Endothelial cell of hepatic sinusoid (primary cell): ENCODE results near the gene UBC.

Source experiments
- in situ Hi-C: cut with HindIII; loops from 2 replicates; pipeline ENCODE4 v1.10.0; 2017; ENCODE audit warnings: low sequenced_read_pairs

Gene UBC

DNA sequence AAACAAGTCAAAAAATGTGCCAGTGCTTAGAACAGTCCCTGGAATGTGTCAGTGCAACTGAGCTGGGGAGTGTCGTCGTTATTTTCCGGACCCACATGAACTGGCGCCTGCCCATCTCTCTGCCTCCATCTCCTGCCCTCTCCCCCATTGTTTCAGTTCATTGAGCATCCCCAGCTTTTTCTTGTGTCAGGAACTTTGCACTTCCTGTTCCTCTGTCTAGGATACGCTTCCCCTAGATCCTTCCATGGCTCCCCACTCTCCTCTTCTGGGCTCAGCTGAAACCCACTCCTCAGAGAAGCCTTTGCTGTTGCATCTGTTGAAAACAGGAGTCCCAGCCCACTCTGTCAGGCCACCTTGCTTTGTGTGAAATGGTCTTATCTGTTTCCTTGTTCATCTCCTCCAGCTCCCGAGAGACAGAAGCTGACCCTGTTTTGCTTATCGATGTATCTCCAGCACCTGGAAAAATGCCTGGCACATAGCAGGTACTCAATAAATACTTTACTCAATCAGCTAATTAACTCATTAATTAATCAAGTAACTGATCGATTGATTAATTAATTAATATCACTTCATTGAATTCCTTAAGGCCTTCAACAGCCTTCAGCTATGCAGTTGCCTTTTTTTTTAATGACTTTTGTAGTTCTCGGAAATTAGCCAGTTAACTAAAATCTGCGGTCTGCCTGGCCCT is 48.1 kb downstream of the UBC start:
- in situ Hi-C loops = loop anchor here (5.0 kb wide), 1 partner anchor 79 kb away; no protein-coding TSS in a partner anchor

GRCh38 chr12:124865728-124866127 is 48.7 kb downstream of the UBC start:
- in situ Hi-C loops = loop anchor here (5.0 kb wide), 1 partner anchor 78 kb away; no protein-coding TSS in a partner anchor

DNA sequence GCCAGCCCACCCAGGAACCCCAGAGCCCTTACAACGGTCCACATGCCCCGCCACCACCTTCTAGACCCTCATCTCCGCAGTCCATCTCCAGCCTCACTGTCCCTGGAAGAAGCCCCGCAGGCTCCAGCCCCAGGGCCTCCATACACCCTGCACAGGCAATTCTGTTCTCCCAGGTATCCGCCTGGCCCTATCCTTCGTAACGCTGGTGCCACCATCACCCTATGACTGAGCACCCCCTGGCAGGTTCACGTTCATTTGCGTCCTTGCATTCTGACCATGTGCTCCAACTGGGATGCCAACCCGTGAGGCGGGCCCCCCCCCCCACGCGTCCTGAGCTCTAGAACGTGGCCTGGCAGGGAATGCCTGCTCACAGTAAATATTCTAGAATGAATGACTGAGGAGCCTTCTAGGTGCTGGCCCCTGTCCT is 50.1 kb downstream of the UBC start:
- in situ Hi-C loops = no loop called here

DNA sequence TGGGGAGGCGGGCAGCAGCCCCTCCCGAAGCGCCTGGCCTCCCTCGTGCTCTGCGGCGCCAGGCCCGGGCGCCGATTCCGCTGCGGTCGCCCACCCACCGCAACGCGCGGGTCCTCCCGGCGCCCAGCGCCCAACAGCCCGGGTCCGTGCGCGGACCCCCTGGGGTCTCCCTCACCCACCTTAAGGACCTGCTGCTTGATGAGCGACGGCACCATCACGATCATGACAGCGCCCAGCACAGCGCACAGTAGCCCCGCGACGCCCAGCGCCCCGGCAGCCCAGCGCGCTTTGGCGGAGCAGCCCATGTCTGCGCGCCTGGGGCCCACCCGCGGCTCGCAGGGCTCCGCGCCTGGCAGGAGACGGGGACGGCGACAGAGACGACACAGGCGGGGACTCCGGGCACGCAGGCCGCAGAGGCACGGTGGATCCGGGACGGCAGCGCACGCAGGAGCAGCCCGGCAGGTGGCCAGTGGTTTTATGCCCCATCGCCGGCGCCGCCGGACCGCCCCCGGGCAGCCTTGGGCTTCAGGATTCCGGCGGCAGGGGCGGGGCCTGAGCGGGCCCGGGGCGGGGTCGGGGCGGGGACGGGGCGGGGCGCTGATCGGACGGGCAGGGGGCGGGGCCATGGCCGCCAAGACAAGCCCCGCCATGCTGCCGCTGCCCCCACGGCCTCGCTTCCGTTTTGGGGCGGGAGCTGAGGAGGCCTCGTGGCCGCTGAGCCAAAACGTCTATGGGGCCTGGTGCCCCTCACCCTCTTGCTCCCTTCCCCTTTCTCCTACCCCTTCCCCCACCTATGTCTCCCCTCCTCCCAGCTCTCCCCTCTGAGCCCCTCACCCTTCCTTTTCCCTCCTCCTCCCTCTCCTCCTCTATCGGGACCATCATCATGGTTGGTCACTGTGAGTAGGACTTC is 50.8 kb downstream of the UBC start, which contains the start of gene SCARB1:
SCARB1 (minus strand) TSS at position 449 of the 910 bp plus-strand sequence; CDS start at position 305, 144 bp downstream.
- in situ Hi-C loops = no loop called here

- in situ Hi-C loops = no loop called here
Measured at GRCh38 chr12:124862768-124863415, 51.6 kb downstream of the UBC start.

- in situ Hi-C loops = no loop called here
Measured at GRCh38 chr12:124861898-124862676, 52.4 kb downstream of the UBC start.
